Right hindlimb (tissue), 1 donor: Measurements from ENCODE around the gene AMOT.
A peak's percentile ranks its signal among the peaks of the same experiment; 100 is the strongest.
"Not testable (repeated sequence)": the region's sequence is repeated elsewhere in the genome, so short reads cannot be mapped to it uniquely, and the experiment has no call there.

ENCODE experiments used
- DNase-seq: peaks from one replicate; pipeline ENCODE4 v3.0.0-alpha.2; 2018

Gene AMOT, protein sequence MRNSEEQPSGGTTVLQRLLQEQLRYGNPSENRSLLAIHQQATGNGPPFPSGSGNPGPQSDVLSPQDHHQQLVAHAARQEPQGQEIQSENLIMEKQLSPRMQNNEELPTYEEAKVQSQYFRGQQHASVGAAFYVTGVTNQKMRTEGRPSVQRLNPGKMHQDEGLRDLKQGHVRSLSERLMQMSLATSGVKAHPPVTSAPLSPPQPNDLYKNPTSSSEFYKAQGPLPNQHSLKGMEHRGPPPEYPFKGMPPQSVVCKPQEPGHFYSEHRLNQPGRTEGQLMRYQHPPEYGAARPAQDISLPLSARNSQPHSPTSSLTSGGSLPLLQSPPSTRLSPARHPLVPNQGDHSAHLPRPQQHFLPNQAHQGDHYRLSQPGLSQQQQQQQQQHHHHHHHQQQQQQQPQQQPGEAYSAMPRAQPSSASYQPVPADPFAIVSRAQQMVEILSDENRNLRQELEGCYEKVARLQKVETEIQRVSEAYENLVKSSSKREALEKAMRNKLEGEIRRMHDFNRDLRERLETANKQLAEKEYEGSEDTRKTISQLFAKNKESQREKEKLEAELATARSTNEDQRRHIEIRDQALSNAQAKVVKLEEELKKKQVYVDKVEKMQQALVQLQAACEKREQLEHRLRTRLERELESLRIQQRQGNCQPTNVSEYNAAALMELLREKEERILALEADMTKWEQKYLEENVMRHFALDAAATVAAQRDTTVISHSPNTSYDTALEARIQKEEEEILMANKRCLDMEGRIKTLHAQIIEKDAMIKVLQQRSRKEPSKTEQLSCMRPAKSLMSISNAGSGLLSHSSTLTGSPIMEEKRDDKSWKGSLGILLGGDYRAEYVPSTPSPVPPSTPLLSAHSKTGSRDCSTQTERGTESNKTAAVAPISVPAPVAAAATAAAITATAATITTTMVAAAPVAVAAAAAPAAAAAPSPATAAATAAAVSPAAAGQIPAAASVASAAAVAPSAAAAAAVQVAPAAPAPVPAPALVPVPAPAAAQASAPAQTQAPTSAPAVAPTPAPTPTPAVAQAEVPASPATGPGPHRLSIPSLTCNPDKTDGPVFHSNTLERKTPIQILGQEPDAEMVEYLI

DNA sequence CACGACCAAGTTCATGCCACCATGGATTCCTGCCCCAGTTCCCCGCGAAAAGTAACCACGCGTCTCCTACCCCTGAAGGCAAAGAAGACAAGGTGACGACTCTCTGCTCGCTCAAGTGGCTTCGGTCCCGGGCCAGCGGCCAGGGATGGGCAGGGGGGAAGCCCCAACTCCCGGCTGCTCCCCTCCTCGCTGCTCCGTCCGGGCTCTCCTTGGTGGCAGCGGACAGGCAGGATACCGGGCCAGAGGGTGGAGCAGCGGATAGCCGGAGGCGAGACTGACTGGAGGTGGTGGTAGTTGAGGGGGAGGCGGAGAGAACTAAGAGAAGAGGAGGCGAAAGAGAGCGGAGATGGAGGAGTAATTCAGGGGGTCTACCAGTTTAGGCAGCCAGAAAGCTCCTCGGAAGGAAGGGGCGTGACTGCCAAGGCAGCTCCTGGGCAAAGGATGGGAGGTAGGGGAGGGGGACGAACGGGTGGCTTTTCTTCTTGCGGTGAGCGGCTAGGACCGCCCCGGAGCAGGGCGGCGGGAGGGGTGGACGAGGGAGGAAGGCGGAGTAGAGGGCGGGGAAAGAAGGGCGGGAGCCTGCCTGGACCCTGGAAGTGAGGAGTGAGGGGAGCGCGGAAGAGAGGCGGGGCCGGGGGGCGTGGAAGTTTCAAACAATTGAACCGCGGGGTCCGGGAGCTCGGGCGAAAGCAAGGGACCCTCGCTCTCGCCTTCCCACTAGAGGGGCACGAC lies at the start of gene AMOT:
Gene AMOT (minus strand): TSS at position 450 of the 732 bp plus-strand sequence. CDS start 17,705 bp downstream, outside the sequence.
- DNase-seq: peak; percentile 93

GRCh38 chrX:112889400-112889799 lies 48.8 kb upstream of the AMOT start:
- no peak for DNase-seq

DNA sequence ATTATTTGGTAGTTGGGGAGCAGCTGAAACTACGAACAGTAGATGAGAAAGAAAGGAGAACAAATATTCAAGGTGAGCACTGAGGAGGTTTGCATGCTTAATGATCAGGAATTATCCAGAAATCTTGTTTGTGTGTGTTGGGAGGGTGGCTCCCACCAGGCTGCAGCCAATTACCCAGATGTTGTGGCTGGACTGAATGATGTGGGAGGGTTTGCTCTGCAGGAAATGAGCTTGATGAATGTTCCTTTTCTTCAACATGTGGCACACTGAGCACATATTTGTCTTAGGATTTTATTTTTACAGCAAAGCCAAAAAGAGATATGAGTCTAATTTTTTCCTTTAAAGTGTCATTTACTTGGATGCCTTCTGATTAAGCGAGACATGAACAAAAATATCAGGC lies 48.3 kb upstream of the AMOT start:
- no peak for DNase-seq

DNA sequence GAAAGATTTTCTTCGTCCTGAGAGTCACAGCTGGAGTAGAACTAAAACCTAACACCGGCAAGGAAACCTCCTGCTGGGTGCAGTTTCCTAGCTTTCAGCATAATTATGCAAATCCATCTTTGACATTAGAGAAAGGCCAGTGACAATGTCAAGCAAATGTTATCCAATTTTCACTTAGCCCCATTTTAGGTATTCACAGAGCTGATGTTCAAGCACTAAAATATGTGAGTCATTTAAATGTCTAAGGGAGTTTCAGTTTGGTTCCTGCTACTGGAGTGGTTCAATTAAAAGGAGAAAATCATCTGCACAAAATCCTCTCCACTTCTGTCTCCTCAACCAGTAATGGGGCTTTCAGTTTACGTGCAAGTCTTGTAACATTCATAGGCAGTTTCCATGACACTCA lies 37.1 kb upstream of the AMOT start:
- no peak for DNase-seq

DNA sequence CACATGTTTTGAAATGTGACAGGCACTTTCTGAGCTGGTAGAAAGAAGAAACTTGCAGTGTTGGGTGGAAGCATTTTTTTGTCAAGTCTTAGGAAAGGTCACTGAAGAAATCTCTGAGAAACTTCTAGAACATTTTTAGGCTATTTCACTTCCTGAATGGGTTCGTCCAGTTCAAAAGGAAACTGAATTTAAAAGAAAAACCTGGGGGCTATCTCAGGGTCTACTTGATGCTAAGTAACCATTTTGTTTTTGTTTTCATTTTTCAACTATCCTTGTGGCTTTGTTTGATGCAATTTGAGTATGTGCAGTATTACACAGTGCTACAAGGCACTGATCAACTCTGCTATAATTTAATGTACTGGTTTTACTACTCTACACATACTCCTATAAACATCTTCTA lies 34.0 kb upstream of the AMOT start:
- DNase-seq: no peak

GRCh38 chrX:112874175-112874574 lies 33.5 kb upstream of the AMOT start:
- DNase-seq: no peak

- DNase-seq: no peak
Measured at GRCh38 chrX:112868586-112868985, 28.0 kb upstream of the AMOT start.

- no peak for DNase-seq
Measured at GRCh38 chrX:112867570-112867969, 26.9 kb upstream of the AMOT start.

DNA sequence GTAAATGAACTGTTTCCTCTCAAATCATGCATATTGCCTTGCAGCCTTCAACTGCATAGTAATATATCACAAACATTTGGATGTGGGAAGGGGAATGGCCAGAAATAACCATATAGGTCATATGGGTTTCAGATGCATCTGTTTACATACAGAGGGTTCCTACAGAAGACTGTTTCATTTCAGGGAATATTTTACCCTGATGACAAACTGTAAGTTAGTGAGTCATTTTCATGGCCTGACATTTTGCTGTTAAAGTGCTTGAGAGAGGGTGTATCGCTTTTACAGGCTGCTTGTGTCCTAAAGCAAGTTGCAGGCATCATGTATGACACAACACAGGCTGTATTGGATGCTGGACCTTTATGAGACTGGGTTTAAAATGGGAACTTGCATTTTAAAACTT lies 25.5 kb upstream of the AMOT start:
- DNase-seq: no peak

GRCh38 chrX:112865464-112866025 lies 24.9 kb upstream of the AMOT start:
- DNase-seq: no peak

DNA sequence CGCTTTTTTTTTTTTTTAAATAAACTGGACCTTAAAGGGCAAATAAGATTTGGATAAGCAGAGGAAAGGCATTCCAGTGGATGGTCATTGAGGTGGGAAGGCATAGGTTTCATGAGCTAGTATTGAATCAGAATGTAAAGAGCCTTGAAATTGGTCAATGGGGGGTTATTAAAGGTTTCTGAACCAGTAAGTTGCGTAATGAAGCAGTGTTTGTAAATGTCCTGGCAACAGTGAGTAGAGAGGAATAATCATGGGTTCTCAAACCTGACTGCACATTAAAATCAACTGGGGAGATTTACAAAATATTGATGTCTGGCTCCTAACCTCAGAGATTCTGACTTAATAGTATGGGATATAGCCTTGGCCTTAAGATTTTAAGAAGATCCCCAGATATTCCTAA lies 23.2 kb upstream of the AMOT start:
- no peak for DNase-seq

GRCh38 chrX:112857478-112857878 lies 16.8 kb upstream of the AMOT start:
- no peak for DNase-seq

DNA sequence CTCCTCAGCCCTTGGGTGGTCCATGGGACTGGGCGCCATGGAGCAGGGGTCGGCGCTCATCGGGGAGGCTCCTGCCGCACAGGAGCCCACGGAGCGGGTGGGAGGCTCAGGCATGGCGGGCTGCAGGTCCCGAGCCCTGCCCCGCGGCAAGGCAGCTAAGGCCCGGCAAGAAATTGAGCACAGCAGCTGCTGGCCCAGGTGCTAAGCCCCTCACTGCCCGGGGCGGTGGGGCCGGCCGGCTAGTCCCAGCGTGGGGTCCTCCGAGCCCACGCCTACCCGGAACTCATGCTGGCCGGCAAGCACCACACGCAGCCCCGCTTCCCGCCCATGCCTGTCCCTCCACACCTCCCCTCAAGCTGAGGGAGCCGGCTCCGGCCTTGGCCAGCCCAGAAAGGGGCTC lies 14.3 kb upstream of the AMOT start:
- not testable (repeated sequence) for DNase-seq

- no peak for DNase-seq
Measured at GRCh38 chrX:112852851-112853250, 12.2 kb upstream of the AMOT start.

DNA sequence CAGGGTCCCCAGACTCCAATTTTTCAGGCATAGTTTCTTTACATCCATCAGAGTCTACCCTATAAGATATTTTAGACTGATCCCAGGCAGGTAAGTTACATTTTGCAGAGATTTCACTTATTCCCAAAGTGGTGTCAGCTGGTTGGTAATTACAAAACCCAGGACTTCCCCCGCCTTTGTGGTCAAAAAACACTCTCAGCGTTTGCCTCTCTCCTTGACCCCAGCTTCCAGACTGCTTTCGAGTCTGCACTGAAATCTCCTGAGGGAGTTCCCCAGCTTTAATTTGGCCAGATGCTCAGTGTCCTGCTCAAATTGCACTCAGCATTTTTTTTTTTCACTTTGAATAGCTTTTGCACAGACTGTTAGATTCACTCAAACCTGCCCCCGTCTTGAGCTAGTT lies 11.2 kb upstream of the AMOT start:
- DNase-seq: peak; percentile 62

DNA sequence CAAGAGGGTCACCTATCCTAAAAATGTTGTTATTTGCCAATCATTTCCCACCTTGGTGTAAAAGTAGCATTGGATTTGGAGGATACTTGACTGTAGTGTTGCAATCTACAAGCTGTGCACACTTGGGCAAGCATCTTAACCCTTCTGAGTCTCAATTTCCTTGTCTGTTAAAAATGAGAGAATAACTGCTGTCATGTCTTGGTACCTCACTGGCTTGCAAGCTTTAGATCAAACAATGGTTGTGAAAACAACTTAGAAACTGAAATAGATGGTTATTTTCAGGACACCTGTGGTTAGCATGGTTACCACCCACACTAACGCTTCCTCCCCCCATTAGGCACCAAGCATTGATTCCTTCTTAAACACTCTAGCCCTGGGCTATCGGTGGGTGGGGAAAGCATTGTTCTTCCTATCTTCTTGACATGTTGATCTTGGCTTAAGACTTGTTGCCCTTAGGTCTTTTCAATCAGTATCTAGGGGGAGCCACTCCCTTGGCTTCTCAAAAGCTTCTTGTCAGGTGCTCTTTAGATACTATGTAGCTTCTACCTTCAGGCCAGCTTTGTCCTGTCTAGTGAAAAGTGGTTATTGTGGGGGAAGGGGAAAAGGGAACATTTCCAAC lies 10.6 kb upstream of the AMOT start:
- DNase-seq: no peak

DNA sequence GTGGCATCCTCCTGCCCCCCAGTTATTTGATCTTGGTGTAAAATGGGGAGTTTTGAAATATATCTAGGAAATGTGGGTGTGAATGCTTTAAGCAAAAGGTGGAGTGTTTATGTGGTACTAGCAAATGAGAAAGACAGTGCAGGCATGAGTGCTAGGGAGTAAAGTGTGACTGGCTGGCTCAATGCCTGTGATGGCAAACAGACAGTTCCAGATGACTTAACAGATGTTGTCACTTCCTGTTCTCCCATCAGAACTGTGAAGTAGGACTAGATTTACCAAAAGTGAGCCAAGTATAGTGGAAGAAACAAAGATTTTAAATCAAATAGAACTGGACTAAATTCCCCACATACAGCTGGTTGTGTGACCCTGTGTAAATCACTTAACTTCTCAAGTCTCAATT lies 8.4 kb upstream of the AMOT start:
- no peak for DNase-seq

DNA sequence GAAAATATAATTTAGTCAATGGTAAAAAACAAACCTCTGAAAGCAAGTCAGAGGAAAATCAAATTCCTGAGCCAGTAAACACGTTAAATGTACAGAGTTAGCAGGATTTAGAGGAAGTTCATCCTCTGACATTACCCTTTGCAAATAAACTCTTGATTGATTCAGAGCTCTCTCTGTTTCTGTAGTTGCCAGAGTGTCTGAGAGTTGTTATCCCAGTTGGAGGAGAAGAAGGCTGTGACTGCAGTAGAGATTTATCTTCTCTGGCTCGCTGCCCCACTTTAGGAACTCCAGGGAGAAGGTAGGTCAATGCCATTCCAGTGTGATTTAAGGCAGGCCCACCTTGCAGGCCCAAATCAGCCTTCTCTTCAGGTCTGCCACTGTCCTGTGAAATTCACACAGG lies 6.2 kb upstream of the AMOT start:
- DNase-seq: no peak

- DNase-seq: peak; percentile 77
Measured at GRCh38 chrX:112846187-112846586, 5.6 kb upstream of the AMOT start.

GRCh38 chrX:112844250-112844649 lies 3.6 kb upstream of the AMOT start:
- DNase-seq: no peak

DNA sequence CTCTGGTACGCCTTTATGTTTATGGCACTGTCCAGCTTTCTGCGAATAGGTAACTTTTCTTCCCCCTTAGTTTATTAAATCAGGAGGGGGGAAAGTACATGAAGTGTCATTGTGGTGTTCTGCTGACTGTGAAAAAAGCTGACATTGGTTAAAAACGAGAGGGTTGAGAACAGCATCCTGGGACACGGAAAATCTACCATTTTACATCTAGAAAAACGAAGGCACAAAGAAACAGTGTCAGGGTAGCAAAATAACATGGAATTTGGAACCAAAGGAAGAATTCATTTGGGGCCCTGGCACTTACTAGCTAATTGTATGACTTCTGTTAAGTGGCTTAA lies 1.2 kb upstream of the AMOT start:
- no peak for DNase-seq

- peak; percentile 90 for DNase-seq
Measured at GRCh38 chrX:112841114-112841819, 636 bp upstream of the AMOT start.
